NOMO-1 treated with DMSO at 0.1 percent for 48 hours (cell line): ENCODE results near the gene LRBA.

Experiments
- DNase-seq: peaks from one replicate; lab custom pipeline; 2025; ENCODE audit not compliant: unreplicated experiment; lab: John Stamatoyannopoulos, UW

LRBA gene

GRCh38 chr4:150337734-150338133, 677.4 kb downstream of the LRBA start:
- no peak for DNase-seq

GRCh38 chr4:150336676-150337412, 678.2 kb downstream of the LRBA start:
- no peak for DNase-seq

DNA sequence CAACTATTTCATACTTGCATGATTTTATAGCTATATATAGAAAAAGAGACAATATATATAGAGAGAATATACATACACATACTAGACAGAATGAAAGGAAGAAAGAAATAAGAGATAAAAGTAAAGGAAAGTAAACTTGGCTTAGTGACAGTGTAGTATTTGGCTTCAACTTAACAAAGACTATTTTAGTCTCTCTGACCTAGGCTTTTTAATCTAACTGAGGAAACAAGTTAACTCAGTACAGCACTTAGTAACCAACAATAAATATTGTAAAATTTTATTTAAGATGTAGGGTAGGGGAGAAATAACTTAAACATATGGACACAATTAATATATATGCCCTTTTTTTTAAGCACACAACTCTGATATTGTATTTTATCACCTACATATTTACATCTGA, 682.1 kb downstream of the LRBA start:
- DNase-seq = no peak

DNA sequence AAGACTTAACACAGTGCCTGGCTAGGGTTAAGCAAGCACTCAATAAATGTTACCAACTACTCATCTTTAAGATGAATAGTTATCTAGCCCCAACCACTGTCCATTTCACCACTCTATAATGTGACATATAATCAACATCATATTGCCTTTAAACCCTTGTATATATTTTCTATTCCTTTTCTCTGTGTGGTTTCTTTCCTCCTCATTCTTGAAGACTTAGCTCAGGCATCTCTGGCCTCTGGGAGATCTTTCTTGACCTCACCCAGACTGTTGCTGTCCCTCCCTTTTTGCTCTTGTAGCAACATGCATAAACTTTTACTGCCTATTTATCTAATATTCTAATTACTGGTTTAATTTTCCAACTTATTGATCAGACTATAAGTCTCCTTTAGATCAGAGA, 683.0 kb downstream of the LRBA start:
- no peak for DNase-seq

DNA sequence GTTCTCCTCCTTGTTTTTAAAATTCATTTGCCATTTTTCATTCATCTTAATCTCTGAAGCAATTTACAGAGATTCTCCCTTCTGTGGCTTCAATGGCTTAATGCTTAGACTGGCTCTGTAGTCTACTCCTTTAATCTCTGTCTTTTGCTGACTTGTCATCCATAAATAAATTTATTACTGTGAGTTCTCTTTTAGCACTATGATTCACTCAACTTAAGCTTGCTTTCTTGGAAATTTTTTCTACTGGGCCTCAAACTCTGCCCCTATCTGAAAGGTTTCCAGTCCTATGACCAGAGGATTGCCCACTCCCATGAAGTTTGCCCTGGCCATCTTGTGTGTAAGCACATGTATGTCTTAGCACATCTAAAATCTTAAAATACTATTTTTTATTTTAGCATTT, 685.7 kb downstream of the LRBA start:
- DNase-seq = no peak

- DNase-seq = no peak
Observed at GRCh38 chr4:150328496-150328895, 686.6 kb downstream of the LRBA start.

GRCh38 chr4:150327262-150327780, 687.8 kb downstream of the LRBA start:
- no peak for DNase-seq

DNA sequence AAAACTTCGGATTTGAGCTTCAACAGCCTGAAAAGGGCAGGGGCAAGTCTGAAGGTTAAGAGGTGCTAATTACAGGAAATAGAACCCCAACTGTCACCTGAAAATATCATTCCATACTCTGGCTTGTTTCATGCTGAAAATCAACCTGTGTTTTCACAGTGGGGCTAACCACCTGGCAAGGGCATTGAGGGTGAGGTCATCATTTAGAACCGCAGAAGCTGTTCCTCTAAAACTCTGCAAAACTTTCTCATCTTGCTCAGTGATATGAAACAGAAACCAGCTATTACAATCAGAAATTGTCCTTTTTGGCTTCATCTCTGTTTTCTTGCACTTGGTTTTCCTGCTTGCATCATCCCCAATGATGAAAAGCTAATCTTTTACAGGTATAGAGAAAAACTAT, 689.2 kb downstream of the LRBA start:
- no peak for DNase-seq

DNA sequence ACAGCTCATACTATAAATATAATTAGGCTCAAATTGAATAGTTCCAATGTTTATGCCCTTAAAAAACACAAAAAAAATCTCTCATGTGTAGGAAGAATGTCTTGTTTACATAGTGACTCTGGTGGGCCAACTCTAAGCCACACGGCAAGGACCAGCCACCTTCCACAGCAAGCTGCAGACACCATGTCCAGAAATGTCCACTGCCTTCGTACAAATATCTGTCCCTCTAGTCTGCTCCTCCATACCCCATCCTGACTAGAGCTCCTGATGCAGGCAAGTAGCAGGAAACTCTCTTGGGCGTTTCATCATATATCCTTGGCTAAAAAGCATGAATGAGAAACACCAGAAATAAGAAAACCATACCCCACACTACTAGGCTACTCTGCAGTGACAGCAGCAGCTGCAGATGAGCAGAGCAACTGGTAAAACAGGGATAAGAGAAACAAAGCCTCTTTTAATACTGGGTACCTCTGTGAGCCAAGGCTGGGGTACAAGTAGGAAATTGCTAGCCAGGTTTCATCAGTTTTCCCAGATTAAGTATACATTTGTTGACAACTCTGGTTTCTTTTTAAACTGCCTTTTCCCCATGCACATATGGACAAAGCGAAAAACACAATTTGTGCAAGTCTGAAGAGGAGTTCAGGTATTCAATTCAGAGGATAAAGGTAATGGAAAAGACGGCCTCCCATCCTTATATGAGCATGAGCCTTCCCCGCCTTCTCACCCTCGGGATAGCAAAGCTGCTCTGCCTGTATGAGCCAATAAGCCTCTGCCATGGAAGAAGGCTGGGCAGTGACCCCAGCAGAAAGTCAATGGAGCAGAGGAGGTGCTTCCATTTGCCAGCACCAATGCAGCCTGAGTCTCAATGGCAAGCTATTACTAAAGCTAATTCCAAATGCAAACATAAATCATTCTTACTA, 691.4 kb downstream of the LRBA start:
- no peak for DNase-seq

DNA sequence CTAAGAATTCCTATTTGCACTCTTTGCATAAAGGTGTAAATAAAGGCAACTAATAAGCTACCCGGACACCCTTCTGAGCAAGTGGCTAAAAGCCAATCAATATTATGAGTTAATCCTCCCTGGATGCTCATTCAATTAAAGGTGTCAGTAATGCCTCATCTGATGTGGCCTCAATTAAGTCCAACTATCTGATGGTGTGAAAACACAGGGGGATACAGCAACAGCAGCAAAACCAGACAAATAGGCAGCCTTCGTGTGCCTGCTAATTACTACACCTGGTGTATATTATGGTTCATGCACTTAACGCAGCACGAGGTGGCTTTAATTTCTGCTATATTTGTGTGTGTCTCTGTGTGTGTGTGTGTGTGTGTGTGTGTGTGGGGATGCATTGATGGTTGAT, 692.4 kb downstream of the LRBA start:
- no peak for DNase-seq

- no peak for DNase-seq
Observed at GRCh38 chr4:150321113-150321512, 694.0 kb downstream of the LRBA start.

DNA sequence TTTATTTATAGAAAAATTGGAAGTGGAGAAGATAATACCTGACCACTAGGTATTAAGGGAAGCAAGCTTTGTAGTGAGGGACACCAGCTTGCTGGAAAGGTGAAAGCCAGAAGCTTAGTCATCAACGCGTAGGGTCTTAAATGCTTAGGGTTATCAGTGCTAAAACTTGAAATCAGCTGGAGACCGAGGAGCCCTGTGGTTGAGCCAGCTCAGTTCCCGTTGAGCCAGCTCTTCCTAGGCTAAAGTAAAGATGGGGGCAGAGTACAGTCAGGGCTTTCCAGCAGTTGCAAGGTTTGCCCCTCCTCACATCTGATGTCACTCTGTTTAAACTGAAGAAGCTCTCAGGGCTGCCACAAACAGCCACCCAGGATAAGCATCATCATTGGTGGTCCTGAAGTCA, 696.1 kb downstream of the LRBA start:
- no peak for DNase-seq

GRCh38 chr4:150318527-150318926, 696.6 kb downstream of the LRBA start:
- no peak for DNase-seq

GRCh38 chr4:150316332-150317205, 698.5 kb downstream of the LRBA start:
- peak; percentile 38 for DNase-seq

DNA sequence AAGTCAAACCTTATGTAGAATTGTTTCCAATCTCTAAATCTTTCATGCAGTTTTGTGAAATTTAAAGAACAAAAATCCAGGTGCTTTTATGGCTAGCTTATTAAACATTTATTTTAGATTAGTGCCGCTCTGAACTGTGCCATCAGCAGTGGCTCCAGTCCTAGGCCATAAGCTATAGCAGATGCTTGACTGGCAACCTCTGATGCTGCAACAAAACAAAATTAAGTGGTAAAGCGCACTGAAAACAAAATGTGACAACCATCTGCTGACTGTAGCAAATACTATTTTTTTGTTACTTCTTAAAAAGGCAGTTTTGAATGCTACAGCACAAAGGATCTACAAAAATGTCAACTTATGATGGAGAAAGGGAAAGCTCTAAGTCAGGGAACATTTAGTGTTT, 699.4 kb downstream of the LRBA start:
- no peak for DNase-seq

GRCh38 chr4:150315175-150315574, 699.9 kb downstream of the LRBA start:
- no peak for DNase-seq

DNA sequence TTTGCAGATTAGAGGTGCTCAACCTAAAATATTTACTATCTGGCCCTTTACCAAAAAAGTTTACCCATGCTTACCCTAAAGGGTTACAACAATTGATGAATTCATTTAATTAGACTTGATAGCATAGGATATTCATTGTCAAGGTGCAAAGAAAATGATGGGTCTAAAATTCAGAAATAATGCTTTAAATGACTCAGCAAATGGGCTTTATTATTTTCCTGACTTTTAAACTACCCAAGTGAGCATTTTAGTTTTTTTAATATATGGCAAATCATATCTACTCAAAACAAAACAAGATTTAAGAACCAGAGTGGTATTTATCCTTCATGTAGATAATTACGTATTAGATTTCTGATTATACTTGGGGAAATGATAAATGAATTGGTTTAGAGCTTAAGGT, 701.1 kb downstream of the LRBA start:
- DNase-seq = no peak

DNA sequence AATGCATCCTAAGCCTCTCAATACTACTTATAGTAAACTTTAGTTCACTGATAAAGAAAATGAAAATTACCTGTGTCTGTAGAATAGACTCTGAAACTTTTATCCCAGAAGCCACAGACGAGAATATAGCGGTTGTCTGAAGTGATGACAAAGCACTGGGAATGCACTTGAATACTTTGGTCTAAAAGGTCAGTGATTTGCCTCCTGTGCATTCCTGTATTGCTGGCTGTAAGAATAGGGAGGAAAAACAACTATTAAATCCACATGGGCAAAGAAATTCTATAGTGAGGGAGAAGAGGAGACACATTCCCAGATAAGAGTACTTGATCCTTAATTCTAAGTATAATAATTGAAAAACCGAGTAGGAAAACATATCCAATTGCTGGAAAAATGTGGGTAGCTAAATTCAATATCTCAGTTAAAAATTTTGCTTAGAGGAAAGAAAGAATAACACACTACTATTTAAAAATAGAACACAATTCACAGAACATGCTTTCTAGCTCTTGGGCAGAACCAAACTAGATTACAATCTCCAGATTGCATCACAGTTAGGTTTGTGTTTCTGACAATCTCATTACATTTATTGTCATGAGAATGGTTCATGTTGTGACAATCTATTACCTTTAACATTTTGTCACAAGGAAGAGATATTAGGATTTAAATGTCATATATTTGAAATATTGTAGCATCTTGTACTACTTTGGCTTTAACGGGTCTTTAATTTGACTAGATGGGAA, 704.8 kb downstream of the LRBA start:
- DNase-seq = no peak

- DNase-seq = no peak
Observed at GRCh38 chr4:150308824-150309472, 706.1 kb downstream of the LRBA start.

GRCh38 chr4:150306719-150307118, 708.4 kb downstream of the LRBA start:
- no peak for DNase-seq
